ENCODE data around the gene PGM2L1.
A peak's percentile ranks its signal among the peaks of the same experiment; 100 is the strongest.

The PGM2L1 gene

GRCh38 chr11:74388678-74389327 is 9.4 kb downstream of the PGM2L1 start:
- Histone ChIP-seq H3K4me1 (ENCODE audit: low read length) (0 out of 2 replicates have a peak, but pooled peaks cover 5% of the 10 kb centered on the region), H4K20me1 (ENCODE audit: insufficient read depth, low read length) (no peaks in the 10 kb centered on the region), H3K4me2 (ENCODE audit: low read depth, low read length) (peak overlapping the region; percentile 24; the same call in 1 of the 2 replicates), H3F3A (ENCODE audit: insufficient read depth, low read length) (peaks cover 5% of the 10 kb centered on the region; the same call in 1 of the 2 replicates), H2AFZ (ENCODE audit: low read length) (peak overlapping the region; percentile 25; the same call in 1 of the 2 replicates), H3K9me3 (replicated peaks; ENCODE audit: insufficient read depth, low read length) (no peaks in the 10 kb centered on the region), H3K27ac (ENCODE audit: low read length) (peak overlapping the region; percentile 16; the same call in 1 of the 2 replicates), H3K27me3 (replicated peaks; ENCODE audit: insufficient read depth, low read length) (no peaks in the 10 kb centered on the region), H3K79me2 (ENCODE audit: low read length) (no peaks in the 10 kb centered on the region), H3K9me2 (replicated peaks; ENCODE audit: insufficient read depth, low read length) (no peaks in the 10 kb centered on the region), H3K4me3 (ENCODE audit: low read length) (no peak overlapping the region), H3K9ac (ENCODE audit: low read length) (no peak overlapping the region), H3K36me3 (replicated peaks; ENCODE audit: insufficient read depth, low read length) (no peaks in the 10 kb centered on the region)
- peak; percentile 74 for DNase-seq
- TF ChIP-seq EZH2 (optimal IDR thresholded peaks at IDR 0.05; ENCODE audit: low read depth, low read length) (no peak), CTCF (IDR thresholded peaks at IDR 0.05; ENCODE audit: low read length) (peak; percentile 77), EZH2phosphoT487 (IDR thresholded peaks at IDR 0.05; ENCODE audit: low read length) (no peak)

- no peaks in the 10 kb centered on the region for H3K36me3 ChIP-seq (replicated peaks; ENCODE audit: insufficient read depth, low read length)
- H3K27ac ChIP-seq (ENCODE audit: low read length) = no peak overlapping the region
- no peak overlapping the region for H2AFZ ChIP-seq (ENCODE audit: low read length)
- H3K9me3 ChIP-seq (replicated peaks; ENCODE audit: insufficient read depth, low read length) = no peaks in the 10 kb centered on the region
- H3K9ac ChIP-seq (ENCODE audit: low read length) = no peak overlapping the region
- TF ChIP-seq CTCF (IDR thresholded peaks at IDR 0.05; ENCODE audit: low read length) = no peak
- no peak for TF ChIP-seq EZH2phosphoT487 (IDR thresholded peaks at IDR 0.05; ENCODE audit: low read length)
- TF ChIP-seq EZH2 (optimal IDR thresholded peaks at IDR 0.05; ENCODE audit: low read depth, low read length) = no peak
- H3K4me3 ChIP-seq (ENCODE audit: low read length) = no peak overlapping the region
- H4K20me1 ChIP-seq (ENCODE audit: insufficient read depth, low read length) = no peaks in the 10 kb centered on the region
- H3F3A ChIP-seq (ENCODE audit: insufficient read depth, low read length) = peaks cover 5% of the 10 kb centered on the region; the same call in 1 of the 2 replicates
- no peaks in the 10 kb centered on the region for H3K9me2 ChIP-seq (replicated peaks; ENCODE audit: insufficient read depth, low read length)
- H3K79me2 ChIP-seq (ENCODE audit: low read length) = no peaks in the 10 kb centered on the region
- H3K4me1 ChIP-seq (ENCODE audit: low read length) = 0 out of 2 replicates have a peak, but pooled peaks cover 5% of the 10 kb centered on the region
- no peak for DNase-seq
- no peaks in the 10 kb centered on the region for H3K27me3 ChIP-seq (replicated peaks; ENCODE audit: insufficient read depth, low read length)
- H3K4me2 ChIP-seq (ENCODE audit: low read depth, low read length) = no peak overlapping the region
These were observed 13.6 kb downstream of the PGM2L1 start for GRCh38 chr11:74384641-74385040.

- Histone ChIP-seq H3K79me2 (ENCODE audit: low read length) (no peaks in the 10 kb centered on the region), H3K4me1 (ENCODE audit: low read length) (no peaks in the 10 kb centered on the region), H4K20me1 (ENCODE audit: insufficient read depth, low read length) (no peaks in the 10 kb centered on the region), H3K9me2 (replicated peaks; ENCODE audit: insufficient read depth, low read length) (no peaks in the 10 kb centered on the region), H3F3A (ENCODE audit: insufficient read depth, low read length) (no peaks in the 10 kb centered on the region), H3K36me3 (replicated peaks; ENCODE audit: insufficient read depth, low read length) (no peaks in the 10 kb centered on the region), H3K9ac (ENCODE audit: low read length) (no peak overlapping the region), H3K27ac (ENCODE audit: low read length) (no peak overlapping the region), H3K4me3 (ENCODE audit: low read length) (no peak overlapping the region), H2AFZ (ENCODE audit: low read length) (no peak overlapping the region), H3K27me3 (replicated peaks; ENCODE audit: insufficient read depth, low read length) (no peaks in the 10 kb centered on the region), H3K4me2 (ENCODE audit: low read depth, low read length) (no peak overlapping the region), H3K9me3 (replicated peaks; ENCODE audit: insufficient read depth, low read length) (no peaks in the 10 kb centered on the region)
- no peak for DNase-seq
- TF ChIP-seq EZH2phosphoT487 (IDR thresholded peaks at IDR 0.05; ENCODE audit: low read length) = no peak
- TF ChIP-seq EZH2 (optimal IDR thresholded peaks at IDR 0.05; ENCODE audit: low read depth, low read length) = no peak
- no peak for TF ChIP-seq CTCF (IDR thresholded peaks at IDR 0.05; ENCODE audit: low read length)
These were observed 17.3 kb downstream of the PGM2L1 start for GRCh38 chr11:74380746-74381439.
